HepG2 (cell line): ENCODE data around the gene BIK. TPM values are rescaled to one million over a fixed set of nuclear protein-coding genes. Genes with fewer than 3 reads are reported as not detected.
A peak's percentile ranks its signal among the peaks of the same experiment; 100 is the strongest.

Source experiments
- ATAC-seq: fragments of 200-7000 bp; cut with Tn5 transposase; 3 replicates; pipeline ENCODE4 v1.9.1; 2020; ENCODE audit warnings: mild to moderate bottlenecking, moderate library complexity
- BruUV-seq: library from RNA; stranded (reverse); fragments of 400-500 nt; replicated peaks from 2 replicates; lab custom pipeline; 2021; lab: Mats Ljungman, UMichigan
- CTCF ChIA-PET: fragments of 300-600 bp; formaldehyde crosslinking; extraction: SDS; loops from one replicate; lab custom pipeline; 2021; ENCODE audit warnings: low total read pairs, inconsistent platforms, low intra/inter-chr PET ratio; lab: Yijun Ruan, JAX
- POLR2A ChIA-PET: fragments of 350-600 bp; sonication (Branson Sonifier 250); formaldehyde crosslinking; loops from one replicate; lab custom pipeline; 2020; ENCODE audit warnings: antibody characterized with exemption, inconsistent platforms; lab: Yijun Ruan, JAX
- DNase-seq: peaks from one replicate; pipeline ENCODE4 v3.0.0-alpha.2; 2015; ENCODE audit warnings: low spot score
- FAIRE-seq: peaks from 3 replicates; lab custom pipeline; 2011; peaks lifted over from hg19 to GRCh38; lab: Jason Lieb, UNC
- H2AFZ ChIP-seq: one replicate; pipeline ENCODE4 v1.6.1; 2011; ENCODE audit warnings: low read length, inconsistent platforms
- H3K27ac ChIP-seq: fragments of 300-600 bp; 3 replicates; pipeline ENCODE4 v1.8.0; 2011; ENCODE audit warnings: mixed run types, mild to moderate bottlenecking, mixed read lengths, low read length, inconsistent platforms; ENCODE audit not compliant: insufficient read depth; ENCODE audit errors: extremely low read length
- H3K27me3 ChIP-seq, 2 experiments: fragments of 200-600 bp in 1 of 2; 2 replicates in 1 of 2; 3 replicates in 1 of 2; pipeline versions ENCODE4 v1.6.0 to v1.8.0; 2011; ENCODE audit warnings: low read length in 2 of 2, mild to moderate bottlenecking in 2 of 2, moderate library complexity in 2 of 2, inconsistent platforms in 1 of 2; ENCODE audit not compliant: insufficient read depth in 2 of 2, control insufficient read depth in 1 of 2
- H3K36me3 ChIP-seq, 2 experiments: fragments of 200-600 bp in 1 of 2; replicated peaks in 1 of 2; 2 replicates in 1 of 2; 3 replicates in 1 of 2; pipeline versions ENCODE4 v1.5.1 to v1.8.0; 2011; ENCODE audit warnings: low read length in 2 of 2, inconsistent platforms in 1 of 2; ENCODE audit not compliant: insufficient read depth in 2 of 2, control insufficient read depth in 1 of 2
- H3K4me1 ChIP-seq: 2 replicates; pipeline ENCODE4 v1.5.1; 2012; ENCODE audit warnings: low read length, inconsistent platforms; ENCODE audit not compliant: insufficient read depth
- H3K4me2 ChIP-seq: 2 replicates; pipeline ENCODE4 v1.6.0; 2011; ENCODE audit warnings: low read depth, low read length, inconsistent platforms
- H3K4me3 ChIP-seq, 3 experiments: fragments of 200-600 bp in 1 of 3; sonication (generic), shearing (Covaris generic) in 1 of 3; replicated peaks in 1 of 3; 2 replicates each; pipeline ENCODE4 v1.5.1; 2011 to 2016; ENCODE audit warnings: low read length in 3 of 3, inconsistent platforms in 2 of 3, low read depth in 2 of 3, mild to moderate bottlenecking in 2 of 3, control low read depth in 1 of 3, mixed read lengths in 1 of 3; ENCODE audit not compliant: insufficient read depth in 1 of 3
- H3K79me2 ChIP-seq: one replicate; pipeline ENCODE4 v1.6.1; 2011; ENCODE audit warnings: low read length, inconsistent platforms; ENCODE audit not compliant: insufficient read depth
- H3K9ac ChIP-seq: 2 replicates; pipeline ENCODE4 v1.6.0; 2011; ENCODE audit warnings: mild to moderate bottlenecking, low read depth, low read length, inconsistent platforms; ENCODE audit not compliant: insufficient read depth
- H3K9me3 ChIP-seq: 2 replicates; pipeline ENCODE4 v1.5.1; 2012; ENCODE audit warnings: mild to moderate bottlenecking, low read length
- H4K20me1 ChIP-seq: 2 replicates; pipeline ENCODE4 v1.6.0; 2011; ENCODE audit warnings: inconsistent platforms, mild to moderate bottlenecking, low read length, moderate library complexity; ENCODE audit not compliant: insufficient read depth
- AGO1 ChIP-seq: fragments of 200-400 bp; formaldehyde crosslinking; IDR thresholded peaks from 2 replicates; pipeline ENCODE4 v1.6.1; 2017; ENCODE audit warnings: mild to moderate bottlenecking, low read depth, low read length, moderate library complexity; ENCODE audit not compliant: poor library complexity, severe bottlenecking
- ARNT2 ChIP-seq: sonication (generic); formaldehyde crosslinking; IDR thresholded peaks from 2 replicates; pipeline ENCODE4 v1.8.0; 2022; ENCODE audit warnings: mild to moderate bottlenecking, low read depth, missing genetic modification reagents, moderate library complexity
- HNRNPH1 ChIP-seq: fragments of 200-400 bp; formaldehyde crosslinking; optimal IDR thresholded peaks from 2 replicates; pipeline ENCODE3; 2017; ENCODE audit warnings: mild to moderate bottlenecking, low read depth, low read length
- KDM2A ChIP-seq: sonication (generic); formaldehyde crosslinking; IDR thresholded peaks from 2 replicates; pipeline ENCODE4 v1.4.0; 2020; ENCODE audit warnings: low read depth, missing genetic modification reagents, borderline replicate concordance
- MIXL1 ChIP-seq: IDR thresholded peaks from 2 replicates; pipeline ENCODE4 v1.6.1; 2016
- PCBP1 ChIP-seq: fragments of 200-400 bp; formaldehyde crosslinking; IDR thresholded peaks from 2 replicates; pipeline ENCODE4 v1.6.1; 2017; ENCODE audit warnings: mild to moderate bottlenecking, low read depth, low read length, borderline replicate concordance
- PHF8 ChIP-seq: sonication (generic); formaldehyde crosslinking; IDR thresholded peaks from 2 replicates; pipeline ENCODE4 v1.5.0; 2020; ENCODE audit warnings: missing genetic modification reagents
- RFX5 ChIP-seq: IDR thresholded peaks from 2 replicates; pipeline ENCODE4 v1.6.1; 2011; ENCODE audit warnings: low read depth, low read length, improper control_type of control experiment
- SETDB1 ChIP-seq: sonication (generic); formaldehyde crosslinking; IDR thresholded peaks from 2 replicates; pipeline ENCODE4 v1.5.1; 2020; ENCODE audit warnings: missing genetic modification reagents, mild to moderate bottlenecking, borderline replicate concordance
- SMAD9 ChIP-seq: sonication (generic); formaldehyde crosslinking; IDR thresholded peaks from 2 replicates; pipeline ENCODE4 v1.5.1; 2020; ENCODE audit warnings: mild to moderate bottlenecking, missing genetic modification reagents
- SMARCE1 ChIP-seq: fragments of 450-650 bp; IDR thresholded peaks from 2 replicates; pipeline ENCODE4 v1.6.1; 2017; ENCODE audit warnings: borderline replicate concordance
- SMC3 ChIP-seq: IDR thresholded peaks from 2 replicates; pipeline ENCODE4 v1.6.1; 2011; ENCODE audit warnings: low read length, improper control_type of control experiment
- ZFY ChIP-seq: sonication (generic); formaldehyde crosslinking; IDR thresholded peaks from 2 replicates; pipeline ENCODE4 v1.4.0; 2020; ENCODE audit warnings: missing genetic modification reagents
- ZNF260 ChIP-seq: sonication (generic); formaldehyde crosslinking; IDR thresholded peaks from 2 replicates; pipeline ENCODE4 v1.4.0; 2020; ENCODE audit warnings: missing genetic modification reagents, low read depth, mild to moderate bottlenecking, borderline replicate concordance
- ZNF724P ChIP-seq: sonication (generic); formaldehyde crosslinking; IDR thresholded peaks from 2 replicates; pipeline ENCODE4 v1.8.0; 2022; ENCODE audit warnings: missing genetic modification reagents, borderline replicate concordance
- WGBS: methylation state at CpG from one replicate; pipeline ENCODE4 v1.1.6; 2017; ENCODE audit warnings: low lambda C conversion rate; 5-methylcytosine and 5-hydroxymethylcytosine counted together
- in situ Hi-C: cut with HindIII; loops from 2 replicates; pipeline ENCODE4 v1.10.0; 2017; ENCODE audit warnings: low pct_unique_long_range_greater_than_20kb; ENCODE audit not compliant: extremely low pct_ligation_motif_present
- intact Hi-C: fragments of 100-400 bp; cut with micrococcal nuclease; formaldehyde crosslinking; loops from one replicate; pipeline ENCODE4 v1.10.0; 2022; ENCODE audit not compliant: unreplicated experiment
- polyA plus RNA-seq, 8 experiments: library from polyadenylated mRNA; depleted of rRNA in 3 of 8; stranded (reverse) in 7 of 8; unstranded in 1 of 8; fragments of >200 nt; fragmentation: Illumina TruSeq in 4 of 8; extraction: Trizol in 4 of 8; gene quantifications; 2 replicates each; pipeline versions ENCODE4 v1.2.1 to v1.2.3, GENCODE V29; 2011 to 2016; ENCODE audit warnings: low read depth in 4 of 8, missing spikeins in 1 of 8, mixed read lengths in 1 of 8; ENCODE audit not compliant: insufficient read depth in 1 of 8
- total RNA-seq, 5 experiments: library from RNA; depleted of rRNA; stranded (reverse); fragments of >200 nt; fragmentation: Illumina TruSeq; extraction: Trizol; gene quantifications; 2 replicates each; pipeline ENCODE4 v1.2.3, GENCODE V29; 2016; ENCODE audit warnings: low read depth in 1 of 5
- TF ChIP-seq, protein P1 (sequence below): fragments of 450-650 bp; IDR thresholded peaks from 2 replicates; pipeline ENCODE4 v1.6.1; 2017

Gene BIK
- total and polyA plus RNA-seq, 2 of the 13 experiments (the other 11 are each of a cell fraction or from before 2014, with no cell fraction given): 0.54 to 0.80 TPM

DNA sequence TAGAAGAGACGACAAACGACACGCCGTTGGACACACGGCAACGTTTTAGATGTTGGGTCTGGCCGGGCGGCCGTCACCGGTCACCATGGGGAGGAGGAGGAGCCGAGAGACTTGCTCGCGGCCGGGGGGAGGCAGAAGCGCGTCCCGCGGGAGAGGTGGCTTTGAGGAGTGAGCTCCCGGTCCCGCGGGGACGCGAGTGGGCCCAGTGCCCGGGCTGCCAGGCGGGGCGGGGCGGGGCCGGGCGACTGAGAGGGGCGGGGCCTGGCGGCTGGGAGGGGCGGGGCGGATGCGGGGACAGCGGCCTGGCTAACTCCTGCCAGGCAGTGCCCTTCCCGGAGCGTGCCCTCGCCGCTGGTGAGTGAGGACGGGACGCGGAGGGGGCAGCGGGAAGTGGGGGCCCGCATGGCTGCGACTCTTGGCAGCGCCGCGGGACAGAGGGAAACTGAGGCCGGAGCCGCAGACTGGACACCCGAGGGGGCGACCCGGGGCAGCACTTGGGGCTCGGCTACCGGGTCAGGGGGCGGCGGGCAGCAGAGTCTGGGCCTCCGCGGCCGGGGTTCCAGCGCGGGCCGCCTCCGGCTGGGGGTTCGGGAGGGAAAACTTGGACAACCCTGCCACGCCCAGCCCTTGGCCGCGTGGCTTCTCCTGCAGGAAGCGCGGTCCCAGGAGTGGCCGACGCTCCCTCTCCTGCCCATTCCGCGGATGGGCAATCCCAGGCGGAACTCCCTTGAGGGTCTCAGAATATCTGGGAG lies 40.9 kb downstream of the BIK start, which contains the start of gene TSPO:
TSPO (plus strand) TSS at position 309 of the 752 bp plus-strand sequence. CDS start 7,680 bp downstream, outside the sequence.
- ChIA-PET POLR2A (no interaction called here), CTCF (no interaction called here)
- no TSS peak for BruUV-seq
- no peaks in the 10 kb centered on the region for H3K36me3 ChIP-seq
- peaks cover 6 to 39% of the 10 kb centered on the region in 2 experiments; a peak in 3 of 5 replicates for H3K27me3 ChIP-seq
- intact Hi-C loops (no loop called here), in situ Hi-C loops (no loop called here)
- H3K27ac ChIP-seq: no peak within 1 kb of the TSS
- 2% methylated on average over 11 of the region's 75 CpGs for WGBS
- FAIRE-seq: no peak
- no peaks in the 10 kb centered on the region for H4K20me1 ChIP-seq
- peak within 1 kb of the TSS; percentile 41; the same call in 1 of the 2 replicates for H3K9ac ChIP-seq
- peak; percentile 39 for ATAC-seq
- no peaks in the 10 kb centered on the region for H3K79me2 ChIP-seq
- H2AFZ ChIP-seq: peak within 1 kb of the TSS; percentile 37
- peak within 1 kb of the TSS; percentile 54 to 65 (median 59) for H3K4me3 ChIP-seq
- no peaks in the 10 kb centered on the region for H3K9me3 ChIP-seq
- H3K4me1 ChIP-seq: peaks cover 21% of the 10 kb centered on the region
- TF ChIP-seq, protein P1, sequence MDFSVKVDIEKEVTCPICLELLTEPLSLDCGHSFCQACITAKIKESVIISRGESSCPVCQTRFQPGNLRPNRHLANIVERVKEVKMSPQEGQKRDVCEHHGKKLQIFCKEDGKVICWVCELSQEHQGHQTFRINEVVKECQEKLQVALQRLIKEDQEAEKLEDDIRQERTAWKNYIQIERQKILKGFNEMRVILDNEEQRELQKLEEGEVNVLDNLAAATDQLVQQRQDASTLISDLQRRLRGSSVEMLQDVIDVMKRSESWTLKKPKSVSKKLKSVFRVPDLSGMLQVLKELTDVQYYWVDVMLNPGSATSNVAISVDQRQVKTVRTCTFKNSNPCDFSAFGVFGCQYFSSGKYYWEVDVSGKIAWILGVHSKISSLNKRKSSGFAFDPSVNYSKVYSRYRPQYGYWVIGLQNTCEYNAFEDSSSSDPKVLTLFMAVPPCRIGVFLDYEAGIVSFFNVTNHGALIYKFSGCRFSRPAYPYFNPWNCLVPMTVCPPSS: no peak
- TF ChIP-seq PHF8 (CRISPR knock-in tag) (0 out of 2 replicates have a peak, but pooled peaks have one; percentile 6), RFX5 (peak; percentile 91), MIXL1 (CRISPR knock-in tag) (no peak), KDM2A (CRISPR knock-in tag) (peak; percentile 39; the same call in 1 of the 2 replicates)
- DNase-seq: no peak
- H3K4me2 ChIP-seq: peak within 1 kb of the TSS; percentile 77

- no peak for DNase-seq
- BruUV-seq: no TSS peak
- no peaks in the 10 kb centered on the region for H3K36me3 ChIP-seq
- TF ChIP-seq ZNF260 (CRISPR knock-in tag) (no peak), PCBP1 (no peak), ARNT2 (CRISPR knock-in tag) (no peak), HNRNPH1 (no peak), SMC3 (no peak), AGO1 (peak; percentile 27), SMARCE1 (no peak), ZNF724P (no peak), SMAD9 (CRISPR knock-in tag) (no peak), ZFY (CRISPR knock-in tag) (peak; percentile 6; the same call in 1 of the 2 replicates), SETDB1 (CRISPR knock-in tag) (no peak)
- H3K27me3 ChIP-seq: peaks cover 4 to 39% of the 10 kb centered on the region in 2 experiments; a peak in 3 of 5 replicates
- H3K4me1 ChIP-seq: peaks cover 21% of the 10 kb centered on the region
- POLR2A ChIA-PET: no interaction called here
- H2AFZ ChIP-seq: no peak overlapping the region
- no peak for FAIRE-seq
- H3K9me3 ChIP-seq: no peaks in the 10 kb centered on the region
- H3K79me2 ChIP-seq: no peaks in the 10 kb centered on the region
- 74% methylated on average over 9 of the region's 18 CpGs for WGBS
- H3K9ac ChIP-seq: peak overlapping the region; percentile 41; the same call in 1 of the 2 replicates
- H3K27ac ChIP-seq: no peak overlapping the region
- CTCF ChIA-PET: no interaction called here
- in situ Hi-C loops: no loop called here
- intact Hi-C loops: no loop called here
- H4K20me1 ChIP-seq: no peaks in the 10 kb centered on the region
- H3K4me3 ChIP-seq: peak overlapping the region in 1 of 3 experiments; percentile 63; a peak in 1 of 6 replicates
- no peak; the same call in 2 of the 3 replicates for ATAC-seq
- peak overlapping the region; percentile 76 for H3K4me2 ChIP-seq
Observed at GRCh38 chr22:43152003-43152356, 41.4 kb downstream of the BIK start.
